A673 (cell line): Measurements from ENCODE around the gene DCLK2.

Source experiments
- EZH2 ChIP-seq: fragments of 200-600 bp; sonication (generic); IDR thresholded peaks from 2 replicates; pipeline ENCODE4 v1.6.1; 2017; ENCODE audit warnings: borderline replicate concordance, low read depth, mild to moderate bottlenecking, mixed read lengths, antibody characterized with exemption, low read length; ENCODE audit not compliant: poor library complexity, severe bottlenecking
- TF ChIP-seq, protein P1 (sequence below): fragments of 300-800, 200-600 bp; sonication (generic); conservative IDR thresholded peaks from 2 replicates; pipeline ENCODE4 v1.5.1; 2017; ENCODE audit warnings: low read depth, mild to moderate bottlenecking, antibody characterized with exemption, low read length, moderate library complexity, mixed read lengths

GRCh38 chr4:150164956-150165629, 86.8 kb downstream of the DCLK2 start:
- TF ChIP-seq, protein P1, sequence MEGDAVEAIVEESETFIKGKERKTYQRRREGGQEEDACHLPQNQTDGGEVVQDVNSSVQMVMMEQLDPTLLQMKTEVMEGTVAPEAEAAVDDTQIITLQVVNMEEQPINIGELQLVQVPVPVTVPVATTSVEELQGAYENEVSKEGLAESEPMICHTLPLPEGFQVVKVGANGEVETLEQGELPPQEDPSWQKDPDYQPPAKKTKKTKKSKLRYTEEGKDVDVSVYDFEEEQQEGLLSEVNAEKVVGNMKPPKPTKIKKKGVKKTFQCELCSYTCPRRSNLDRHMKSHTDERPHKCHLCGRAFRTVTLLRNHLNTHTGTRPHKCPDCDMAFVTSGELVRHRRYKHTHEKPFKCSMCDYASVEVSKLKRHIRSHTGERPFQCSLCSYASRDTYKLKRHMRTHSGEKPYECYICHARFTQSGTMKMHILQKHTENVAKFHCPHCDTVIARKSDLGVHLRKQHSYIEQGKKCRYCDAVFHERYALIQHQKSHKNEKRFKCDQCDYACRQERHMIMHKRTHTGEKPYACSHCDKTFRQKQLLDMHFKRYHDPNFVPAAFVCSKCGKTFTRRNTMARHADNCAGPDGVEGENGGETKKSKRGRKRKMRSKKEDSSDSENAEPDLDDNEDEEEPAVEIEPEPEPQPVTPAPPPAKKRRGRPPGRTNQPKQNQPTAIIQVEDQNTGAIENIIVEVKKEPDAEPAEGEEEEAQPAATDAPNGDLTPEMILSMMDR = no peak
- no peak for TF ChIP-seq EZH2
